SHP77 (cell line): Measurements from ENCODE around the gene NR1D2.

Experiments
- DNase-seq, 2 experiments: peaks; one replicate each; lab custom pipeline; 2025; lab: John Stamatoyannopoulos, UW

Gene NR1D2

DNA sequence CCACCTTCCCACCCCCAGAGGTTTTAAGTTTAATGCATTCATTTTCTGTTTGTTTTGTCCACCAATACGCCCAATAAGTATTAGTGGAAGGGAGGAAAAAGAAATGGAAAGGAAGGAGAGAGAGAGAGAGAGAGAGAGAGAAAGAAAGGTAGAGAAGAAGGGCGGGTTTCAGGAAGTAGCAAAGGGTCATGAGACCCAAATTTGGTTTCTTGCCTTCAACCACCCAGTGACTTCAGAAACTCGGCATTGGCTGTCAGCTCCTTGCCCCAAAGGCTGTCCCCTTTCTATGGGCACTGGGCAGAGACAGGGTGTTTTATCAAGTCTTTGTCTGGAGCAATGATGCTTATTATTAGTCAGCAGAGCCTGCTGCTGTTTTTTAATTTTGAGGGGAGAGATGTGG lies 13.5 kb upstream of the NR1D2 start:
- DNase-seq = no peak

- no peak for DNase-seq
Measured at GRCh38 chr3:23932571-23932970, 12.5 kb upstream of the NR1D2 start.

DNA sequence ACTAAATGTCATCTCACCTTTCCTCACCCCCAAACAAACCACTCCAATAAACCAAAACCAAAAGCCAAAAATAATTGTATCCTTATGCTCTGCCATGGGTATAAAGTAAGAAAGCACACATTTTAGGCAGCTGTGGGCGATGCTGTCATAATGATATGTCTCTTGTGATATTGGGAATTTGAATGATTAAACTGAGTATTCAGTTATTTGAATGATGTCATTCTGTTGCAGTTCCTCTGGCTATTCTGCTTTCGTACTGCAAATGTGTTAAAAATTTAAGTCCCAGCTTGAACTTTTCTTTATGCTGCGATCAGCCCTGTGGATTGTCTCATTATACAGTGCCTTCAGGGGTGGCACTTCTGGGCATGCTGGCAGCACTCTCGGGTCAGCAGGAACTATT lies 10.8 kb upstream of the NR1D2 start:
- DNase-seq = no peak

DNA sequence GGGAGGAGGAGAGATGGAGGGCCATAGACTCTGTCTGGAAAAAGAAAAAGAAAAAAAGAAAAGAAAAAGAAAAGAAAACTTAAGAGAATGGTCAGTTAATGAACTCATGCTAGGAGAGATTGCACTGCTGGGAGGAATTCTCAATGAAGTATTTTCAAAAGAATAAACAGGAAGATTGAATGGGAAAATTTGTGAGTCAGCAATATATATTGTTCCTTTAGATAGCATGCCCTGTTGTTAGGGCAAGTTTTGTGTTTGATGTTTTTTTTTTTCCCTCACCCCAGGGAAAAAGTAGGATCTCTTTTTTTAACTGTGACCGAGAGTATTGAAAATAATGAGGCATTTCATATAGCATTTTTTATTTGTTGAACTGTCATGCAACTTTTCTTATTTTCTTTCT lies 7.8 kb upstream of the NR1D2 start:
- no peak for DNase-seq

GRCh38 chr3:23938688-23939087 lies 6.4 kb upstream of the NR1D2 start:
- no peak for DNase-seq

DNA sequence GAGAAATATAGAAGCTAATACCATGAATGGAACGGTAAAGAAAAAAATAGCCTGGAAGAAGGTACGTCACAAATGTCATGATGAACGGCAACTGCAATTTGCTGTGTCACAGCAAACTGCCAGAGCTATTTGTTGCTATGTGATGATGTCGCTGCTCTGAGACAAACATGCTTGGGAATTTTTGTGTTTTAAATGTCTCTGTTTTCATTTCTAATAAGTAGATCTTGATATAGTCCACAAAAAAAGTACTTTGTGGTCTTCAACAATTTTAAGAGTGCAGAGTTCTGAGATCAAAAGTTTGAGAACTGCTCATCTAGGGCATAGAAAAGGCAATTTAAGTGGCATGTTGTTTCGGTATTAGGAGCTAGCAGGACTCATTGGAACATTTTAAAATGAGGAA lies 4.3 kb upstream of the NR1D2 start:
- DNase-seq = peak in 1 of 2 experiments; percentile 1

DNA sequence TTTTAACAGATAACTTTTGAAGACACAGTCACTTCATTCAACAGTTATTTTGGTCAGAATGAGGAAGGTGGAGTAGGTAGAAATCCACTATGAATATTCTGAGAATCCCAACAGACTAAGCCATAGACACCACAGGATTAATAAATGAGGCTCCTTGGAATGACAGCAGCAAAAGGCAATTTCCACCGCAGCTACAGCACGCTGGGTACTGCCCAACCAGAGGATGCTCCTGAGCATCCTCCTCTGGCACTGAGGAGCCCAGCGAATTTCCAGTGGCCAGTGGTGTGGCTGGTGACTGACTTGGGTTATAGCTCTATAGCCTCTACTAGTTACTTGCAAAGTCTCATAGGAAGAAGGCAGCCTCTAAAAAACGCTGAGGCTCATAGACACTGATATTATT lies 3.6 kb upstream of the NR1D2 start:
- no peak for DNase-seq

DNA sequence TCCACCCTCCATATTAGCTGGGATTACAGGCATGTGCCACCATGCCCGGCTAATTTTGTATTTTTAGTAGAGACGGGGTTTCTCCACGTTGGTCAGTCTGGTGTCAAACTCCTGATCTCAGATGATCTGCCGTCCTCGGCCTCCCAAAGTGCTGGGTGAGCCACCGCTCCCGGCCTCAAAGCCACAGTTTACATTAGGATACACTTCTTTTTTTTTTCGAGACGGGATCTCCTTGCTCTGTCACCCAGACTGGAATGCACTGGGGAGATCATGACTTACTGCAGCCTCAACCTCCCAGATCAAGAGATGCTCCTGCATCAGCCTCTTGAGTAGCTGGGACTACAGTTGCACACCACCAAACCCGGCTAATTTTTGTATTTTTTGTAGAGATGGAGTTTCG lies 2.5 kb upstream of the NR1D2 start:
- DNase-seq = no peak

DNA sequence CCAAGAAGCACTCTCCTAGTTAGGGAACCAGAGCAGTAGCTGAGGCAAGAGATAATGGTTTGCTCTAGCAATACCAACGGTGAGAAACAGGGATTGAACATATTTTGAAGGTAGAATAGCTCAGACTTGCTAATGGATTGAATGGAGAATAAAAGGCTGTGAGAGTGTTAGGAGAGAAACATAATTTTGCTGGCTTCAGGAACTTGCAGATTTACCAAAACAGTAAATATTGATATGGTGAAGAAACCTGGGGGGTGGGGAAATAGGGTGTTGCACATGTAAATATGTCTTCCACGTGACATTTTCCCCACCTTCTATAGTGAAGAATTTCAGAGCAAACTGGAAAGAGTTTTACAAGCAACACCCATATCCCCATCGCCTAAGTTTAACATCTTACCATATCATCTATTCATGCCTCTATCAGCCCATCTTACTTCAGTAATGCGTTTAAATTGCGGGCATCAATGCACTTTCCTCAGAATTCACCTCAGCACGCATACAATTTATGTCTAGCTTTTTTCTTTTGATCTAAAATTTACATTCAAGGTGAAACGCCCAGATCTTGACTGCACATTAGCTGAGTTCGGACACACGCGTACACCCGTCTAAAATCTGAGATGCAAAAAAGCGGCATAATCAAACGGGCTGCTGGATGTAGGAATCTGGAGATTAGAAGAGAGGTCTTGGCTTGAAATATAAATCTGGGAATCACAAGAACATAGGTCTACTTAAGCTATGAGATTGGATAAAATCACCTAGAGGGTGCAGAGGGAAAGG lies 891 bp upstream of the NR1D2 start:
- no peak for DNase-seq

DNA sequence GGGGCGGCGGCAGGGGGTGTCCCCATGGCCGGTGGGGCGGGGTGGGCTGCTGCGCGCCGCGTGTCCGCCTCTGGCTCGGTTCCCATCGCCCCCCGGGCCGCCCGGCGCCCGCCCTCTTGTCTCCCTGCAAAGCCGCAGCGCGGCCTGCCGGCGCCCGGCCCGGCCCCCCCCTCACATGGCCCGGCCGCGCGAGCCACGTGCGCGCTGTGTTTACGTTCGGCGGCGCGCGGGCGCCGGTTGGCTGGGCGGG lies 502 bp downstream of the NR1D2 start:
- DNase-seq = no peak

- peak; percentile 88 to 91 for DNase-seq
Measured at GRCh38 chr3:23945913-23946687, 1.0 kb downstream of the NR1D2 start.

DNA sequence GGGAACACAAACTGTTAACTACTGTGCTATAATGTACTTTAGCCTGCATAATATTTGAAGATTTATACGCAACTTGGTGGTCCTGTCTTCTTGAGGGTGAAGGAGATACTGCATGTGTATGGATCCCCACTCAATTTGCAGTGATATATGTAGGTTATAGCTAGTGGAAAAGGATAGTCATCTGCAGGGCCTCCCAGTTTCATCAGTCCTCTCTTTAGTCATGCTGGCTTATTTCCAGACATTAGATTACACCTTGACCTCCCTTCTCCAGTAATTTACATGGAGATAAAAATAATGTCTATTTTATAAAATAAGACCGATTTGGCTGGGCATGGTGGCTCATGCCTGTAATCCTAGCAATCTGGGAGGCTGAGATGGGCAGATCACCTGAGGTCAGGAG lies 3.7 kb downstream of the NR1D2 start:
- no peak for DNase-seq

GRCh38 chr3:23949784-23950183 lies 4.7 kb downstream of the NR1D2 start:
- peak; percentile 16 to 37 for DNase-seq

DNA sequence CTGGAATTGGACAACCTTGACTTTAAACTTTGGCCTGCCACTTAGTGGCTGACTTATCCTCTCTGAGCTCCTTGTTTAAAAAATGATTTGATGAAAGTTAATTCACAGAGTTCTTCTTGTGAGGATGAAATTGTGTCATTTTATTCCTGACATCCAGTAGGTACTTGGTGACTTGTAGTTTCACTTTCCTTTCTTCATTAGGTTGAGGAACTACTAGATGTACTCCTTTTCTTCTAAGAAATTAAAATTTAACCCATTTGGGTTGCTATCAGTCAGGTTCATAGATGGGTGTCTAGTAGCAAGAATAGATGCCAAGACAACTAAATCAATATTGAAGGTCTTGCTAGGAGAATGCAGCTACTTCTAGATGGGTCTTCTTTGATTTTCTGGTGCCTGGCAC lies 5.2 kb downstream of the NR1D2 start:
- DNase-seq = no peak

DNA sequence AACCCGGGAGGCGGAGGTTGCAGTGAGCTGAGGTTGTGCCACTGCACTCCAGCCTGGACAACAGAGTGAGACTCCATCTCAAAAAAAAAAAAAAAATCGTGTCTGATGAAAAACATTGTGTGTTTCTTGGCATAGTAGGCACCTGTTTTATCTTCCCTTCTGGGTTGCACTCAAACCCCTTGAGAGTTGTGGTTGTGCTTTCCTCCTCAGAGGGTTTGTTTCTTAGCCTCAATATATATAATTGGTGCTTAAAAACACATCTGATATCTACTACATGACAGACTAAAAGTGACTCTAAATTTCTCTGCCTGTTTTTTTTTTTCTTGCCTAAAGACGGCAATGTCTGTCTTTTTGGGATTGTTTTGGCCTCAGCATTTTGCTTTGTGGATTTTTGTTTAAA lies 7.6 kb downstream of the NR1D2 start:
- DNase-seq = no peak

GRCh38 chr3:23953523-23953922 lies 8.4 kb downstream of the NR1D2 start:
- no peak for DNase-seq

- DNase-seq = no peak
Measured at GRCh38 chr3:23954144-23954543, 9.1 kb downstream of the NR1D2 start.

- no peak for DNase-seq
Measured at GRCh38 chr3:23956701-23957100, 11.6 kb downstream of the NR1D2 start.

DNA sequence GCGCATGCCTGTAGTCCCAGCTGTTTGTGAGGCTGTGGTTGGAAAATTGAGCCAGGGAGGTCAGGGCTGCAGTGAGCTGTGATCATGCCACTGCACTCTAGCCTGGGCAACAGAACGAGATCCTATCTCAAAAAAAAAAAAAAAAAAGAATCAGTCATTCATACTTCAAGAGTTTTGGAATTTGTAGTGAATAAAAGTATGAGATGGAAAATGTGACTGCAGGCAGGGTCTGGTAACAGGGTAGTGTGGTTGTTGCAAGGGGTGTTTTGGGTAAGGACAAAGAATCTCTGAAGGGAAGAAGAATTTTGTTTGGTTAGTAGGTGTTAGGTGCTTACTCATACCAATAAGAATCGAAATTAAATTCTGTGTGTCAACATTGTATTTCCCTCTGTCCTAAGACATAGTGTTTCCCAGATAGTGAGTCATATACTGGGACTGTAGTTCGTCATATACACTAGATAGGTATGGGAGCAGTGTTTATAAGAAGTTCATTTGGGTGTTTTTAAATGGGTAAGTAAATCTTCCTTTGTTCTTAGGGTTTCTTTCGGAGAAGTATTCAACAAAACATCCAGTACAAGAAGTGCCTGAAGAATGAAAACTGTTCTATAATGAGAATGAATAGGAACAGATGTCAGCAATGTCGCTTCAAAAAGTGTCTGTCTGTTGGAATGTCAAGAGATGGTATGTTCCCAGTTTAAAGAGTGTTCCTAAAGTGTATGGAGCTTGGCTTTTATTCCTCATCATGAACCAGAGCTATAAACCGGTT lies 14.2 kb downstream of the NR1D2 start:
- no peak for DNase-seq

- DNase-seq = no peak
Measured at GRCh38 chr3:23960649-23961048, 15.6 kb downstream of the NR1D2 start.

DNA sequence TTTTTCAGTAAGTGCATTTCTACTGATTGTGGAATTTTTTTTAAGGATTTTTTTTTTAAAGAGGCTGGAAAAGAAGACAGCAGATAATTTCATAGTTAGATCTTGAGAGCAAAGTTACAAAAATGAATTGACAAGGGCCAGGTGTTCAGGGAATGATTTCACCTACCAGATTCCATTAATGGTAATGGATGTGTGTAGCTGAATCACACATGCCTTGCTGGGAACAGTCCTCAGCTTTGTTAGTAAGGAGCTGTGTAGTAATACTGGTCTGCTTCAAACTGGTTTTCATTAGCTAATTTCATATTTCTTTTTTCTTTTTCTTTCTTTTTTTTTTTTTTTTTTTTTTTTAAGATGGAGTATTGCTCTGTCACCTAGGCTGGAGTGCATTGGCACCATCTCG lies 16.0 kb downstream of the NR1D2 start:
- DNase-seq = no peak

DNA sequence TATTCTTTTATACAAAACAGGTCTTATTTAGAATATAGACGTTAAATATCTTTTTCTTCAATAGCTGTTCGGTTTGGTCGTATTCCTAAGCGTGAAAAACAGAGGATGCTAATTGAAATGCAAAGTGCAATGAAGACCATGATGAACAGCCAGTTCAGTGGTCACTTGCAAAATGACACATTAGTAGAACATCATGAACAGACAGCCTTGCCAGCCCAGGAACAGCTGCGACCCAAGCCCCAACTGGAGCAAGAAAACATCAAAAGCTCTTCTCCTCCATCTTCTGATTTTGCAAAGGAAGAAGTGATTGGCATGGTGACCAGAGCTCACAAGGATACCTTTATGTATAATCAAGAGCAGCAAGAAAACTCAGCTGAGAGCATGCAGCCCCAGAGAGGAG lies 16.8 kb downstream of the NR1D2 start:
- DNase-seq = no peak

- no peak for DNase-seq
Measured at GRCh38 chr3:23964537-23965235, 19.6 kb downstream of the NR1D2 start.
